Fibroblast of skin of left biceps (primary cell): ENCODE measurements around the gene NSG2.

Source experiments
- DNase-seq, 2 experiments: peaks; one replicate each; pipeline ENCODE4 v3.0.0-alpha.2; 2013; ENCODE audit warnings: low read depth in 2 of 2

NSG2 gene

DNA sequence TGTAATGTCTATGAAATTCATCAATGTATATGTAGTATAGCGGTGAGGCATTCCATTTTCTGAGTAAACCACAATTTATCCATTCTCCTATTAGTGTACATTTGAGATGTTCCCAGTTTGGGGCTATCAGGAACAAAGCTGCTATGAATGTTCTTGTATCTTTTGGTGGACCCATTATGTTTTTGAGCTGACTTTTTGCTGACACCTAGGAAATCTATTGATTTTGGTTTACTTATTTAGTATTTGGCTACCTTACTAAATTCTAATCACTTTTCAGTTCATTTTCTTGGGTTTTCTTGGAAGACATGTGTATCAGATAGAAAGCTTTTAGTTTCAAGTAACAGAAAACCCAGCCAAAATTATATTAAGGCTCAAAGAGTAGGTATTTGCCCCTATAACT, 13.7 kb downstream of the NSG2 start:
- no peak for DNase-seq

DNA sequence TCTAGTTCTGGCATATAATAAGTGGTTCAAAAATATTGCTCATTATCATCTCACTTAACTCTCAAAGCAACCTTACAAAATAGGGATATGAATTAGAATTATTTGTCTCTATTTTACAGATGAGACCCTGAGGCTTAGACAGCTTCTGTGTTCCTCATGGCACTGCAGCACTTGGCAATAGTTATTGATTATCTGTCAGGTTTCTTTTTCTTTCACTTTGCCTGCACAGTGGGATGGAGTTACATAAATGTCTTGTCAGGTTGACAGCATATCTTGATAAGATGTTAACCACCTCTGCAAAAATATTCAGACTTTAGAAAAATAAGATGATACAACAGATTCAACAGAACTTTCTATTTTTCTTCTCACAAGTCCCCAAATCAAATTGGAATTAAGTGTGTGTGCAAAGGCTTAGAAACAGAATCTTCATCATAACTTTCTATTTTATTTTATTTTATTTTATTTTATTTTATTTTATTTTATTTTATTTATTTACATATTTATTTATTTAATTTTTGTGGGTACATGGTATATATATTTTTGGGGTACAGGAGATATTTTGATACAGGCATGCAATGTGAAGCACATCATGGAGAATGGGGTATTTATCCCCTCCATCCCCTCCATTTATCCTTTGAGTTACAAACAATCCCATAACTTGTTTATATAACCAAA, 17.7 kb downstream of the NSG2 start:
- no peak for DNase-seq

DNA sequence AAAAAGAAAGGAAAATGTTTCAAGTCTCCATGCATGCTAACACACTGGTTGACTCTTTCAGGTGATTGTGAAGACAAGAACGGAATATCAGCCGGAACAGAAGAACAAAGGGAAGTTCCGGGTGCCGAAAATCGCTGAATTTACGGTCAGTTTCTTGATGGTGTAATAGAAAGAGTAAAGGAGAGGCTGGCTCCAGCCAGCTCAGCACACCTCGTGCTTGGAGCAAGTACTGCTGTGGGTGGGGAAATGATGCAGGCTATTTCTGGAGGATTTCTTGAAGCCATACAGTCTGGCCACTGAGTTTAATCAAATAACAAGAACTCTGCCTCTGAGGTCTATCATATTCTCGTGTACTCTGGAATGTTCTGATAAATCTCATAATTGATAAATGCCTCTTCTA, 18.7 kb downstream of the NSG2 start:
- no peak for DNase-seq

DNA sequence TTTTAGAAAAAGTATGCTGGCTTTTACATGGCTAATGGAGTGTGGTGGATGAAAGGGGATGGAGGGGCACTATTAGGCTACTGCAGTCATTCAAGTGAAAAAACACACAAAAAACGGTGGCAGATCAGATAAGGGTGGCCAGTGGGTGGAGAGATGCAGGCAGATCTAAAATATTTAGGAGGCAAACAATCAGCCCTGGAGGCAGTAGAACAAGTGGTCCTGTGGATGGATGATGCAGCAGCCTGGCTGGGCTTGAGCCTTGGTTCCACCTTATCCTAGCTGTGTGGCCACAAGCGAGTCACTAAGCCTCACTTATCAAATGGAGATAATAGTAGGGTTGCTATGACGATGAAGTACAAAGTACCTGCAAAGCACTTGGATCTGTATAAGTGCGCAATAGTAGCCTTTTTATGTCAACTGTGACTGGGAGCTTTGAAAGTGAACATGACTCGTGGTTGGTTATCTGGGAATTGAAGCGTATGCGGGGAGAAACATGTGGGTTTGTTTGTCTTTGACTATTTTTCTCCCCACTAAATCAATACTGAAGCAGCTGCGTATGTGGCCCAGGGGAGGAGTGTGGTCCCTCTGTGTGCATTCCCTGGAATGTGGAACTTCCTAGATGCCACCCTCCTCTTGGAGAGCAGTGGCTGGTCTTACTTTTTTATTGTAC, 20.2 kb downstream of the NSG2 start:
- no peak for DNase-seq

DNA sequence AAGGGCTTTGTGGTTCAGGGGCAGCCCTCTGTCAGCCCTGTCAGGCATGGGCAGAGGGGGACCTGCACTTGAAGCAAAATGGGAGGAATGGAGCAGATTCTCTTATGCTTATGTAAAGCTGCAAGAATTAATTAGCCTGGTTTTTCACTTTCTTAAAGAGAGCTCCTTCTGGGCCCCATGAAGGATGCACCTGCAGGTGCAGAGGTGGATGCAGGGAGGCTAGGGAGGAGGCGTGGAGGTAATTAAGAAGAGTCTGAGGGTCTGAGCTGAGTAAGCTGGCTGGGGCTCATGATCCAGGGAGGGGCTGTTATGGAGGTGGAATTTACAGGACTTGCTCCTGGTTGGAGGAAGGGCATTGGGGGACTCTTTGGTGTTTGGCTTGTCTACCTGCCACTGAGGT, 22.0 kb downstream of the NSG2 start:
- no peak for DNase-seq

DNA sequence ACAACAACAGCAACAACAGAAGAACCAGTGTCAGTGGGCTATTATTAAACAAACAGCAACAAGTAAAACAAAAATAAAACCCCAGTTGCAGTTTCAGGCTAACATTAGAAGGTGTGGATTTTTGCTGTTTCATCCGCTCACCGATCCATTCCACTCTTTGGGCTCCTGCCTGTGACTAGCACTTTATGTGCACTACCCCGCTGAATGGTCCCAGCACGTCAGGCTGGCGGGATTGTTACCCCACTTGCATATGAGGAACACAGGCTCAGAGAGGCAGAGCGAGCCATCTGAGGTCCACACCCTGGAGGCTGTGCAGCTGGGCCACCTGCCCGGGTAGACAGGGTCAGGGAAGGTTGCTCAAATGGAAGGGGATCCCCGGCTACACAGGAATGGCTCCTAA, 26.0 kb downstream of the NSG2 start:
- no peak for DNase-seq

DNA sequence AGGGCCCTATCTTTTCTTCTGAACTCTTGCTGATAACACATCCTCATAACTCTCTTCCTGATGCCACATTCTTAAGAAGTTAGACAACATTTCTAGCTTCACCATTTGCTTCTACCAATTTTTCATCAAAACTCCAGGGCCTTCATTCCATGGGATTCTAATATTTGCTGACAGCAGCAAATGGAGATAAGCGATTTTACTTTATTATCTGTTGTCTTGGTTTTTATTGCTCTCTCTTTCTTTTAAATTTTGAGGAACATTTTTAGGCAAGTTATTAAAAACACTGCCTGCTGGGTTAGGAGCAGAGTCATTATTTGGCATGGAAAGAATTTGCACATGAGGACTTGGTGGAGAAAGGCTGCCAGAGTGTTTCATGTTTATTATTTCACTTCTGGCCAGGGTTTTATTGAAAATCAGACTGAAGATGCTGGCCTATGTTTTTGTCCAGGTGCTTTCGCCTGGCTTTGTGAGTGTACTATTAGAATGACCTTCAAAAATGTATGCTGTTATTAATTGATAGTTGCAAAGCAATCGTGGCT, 27.7 kb downstream of the NSG2 start:
- no peak for DNase-seq

DNA sequence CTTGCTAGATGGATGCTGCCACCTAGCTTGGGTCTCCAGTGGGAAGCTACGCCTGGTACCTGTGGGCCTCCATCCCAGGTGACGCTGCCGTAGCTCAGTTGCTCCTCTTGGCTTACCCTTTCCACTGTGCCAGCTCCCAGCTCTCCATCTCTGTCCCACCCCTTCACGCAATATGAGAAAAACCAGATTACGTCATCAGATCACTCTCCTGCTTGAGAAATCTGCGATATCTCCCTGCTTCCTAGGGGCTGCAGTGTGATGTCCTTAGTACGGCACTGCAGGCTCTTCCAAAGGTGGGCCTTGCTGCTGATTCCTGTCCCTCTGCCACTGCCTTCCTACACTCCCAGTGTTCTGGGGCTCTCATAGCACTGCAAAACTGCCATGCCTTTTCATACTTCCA, 28.9 kb downstream of the NSG2 start:
- no peak for DNase-seq

DNA sequence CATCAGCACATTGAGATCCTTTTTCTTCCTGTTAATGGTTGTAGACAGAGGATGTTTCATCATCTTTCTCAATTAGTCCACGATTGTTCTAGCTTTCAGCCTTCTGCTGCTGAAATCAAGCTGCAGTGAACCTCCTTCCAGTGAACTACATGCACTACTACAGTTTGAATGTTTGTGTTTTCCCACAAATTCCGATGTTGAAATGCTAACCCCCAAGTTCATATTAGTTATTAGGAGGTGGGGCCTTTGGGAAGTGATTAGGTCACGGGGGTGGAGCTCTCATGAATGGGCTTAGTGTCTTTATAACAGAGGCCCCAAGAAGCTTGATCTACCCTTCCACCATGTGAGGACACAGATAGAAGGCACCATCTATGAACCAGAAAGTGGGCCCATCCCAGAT, 32.9 kb downstream of the NSG2 start:
- no peak for DNase-seq

DNA sequence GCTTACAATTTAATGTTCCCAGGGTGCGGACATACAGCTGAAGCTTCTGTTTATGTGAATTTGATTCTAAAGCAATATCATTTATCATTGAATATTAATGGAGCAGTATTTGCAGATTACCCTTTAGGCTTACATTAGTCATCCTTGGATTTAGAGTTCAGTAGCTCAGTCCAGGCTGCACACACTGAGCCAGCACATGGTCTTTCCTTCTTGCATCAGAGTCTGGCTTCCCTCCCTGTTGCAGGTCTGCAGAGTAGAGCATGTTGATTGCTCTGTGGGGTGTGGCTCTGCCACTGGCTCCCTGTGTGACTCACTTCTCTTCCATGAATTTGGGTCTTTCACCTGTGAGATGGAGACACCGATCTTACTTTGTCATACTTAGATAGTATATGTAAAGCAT, 36.8 kb downstream of the NSG2 start:
- DNase-seq, result no peak

DNA sequence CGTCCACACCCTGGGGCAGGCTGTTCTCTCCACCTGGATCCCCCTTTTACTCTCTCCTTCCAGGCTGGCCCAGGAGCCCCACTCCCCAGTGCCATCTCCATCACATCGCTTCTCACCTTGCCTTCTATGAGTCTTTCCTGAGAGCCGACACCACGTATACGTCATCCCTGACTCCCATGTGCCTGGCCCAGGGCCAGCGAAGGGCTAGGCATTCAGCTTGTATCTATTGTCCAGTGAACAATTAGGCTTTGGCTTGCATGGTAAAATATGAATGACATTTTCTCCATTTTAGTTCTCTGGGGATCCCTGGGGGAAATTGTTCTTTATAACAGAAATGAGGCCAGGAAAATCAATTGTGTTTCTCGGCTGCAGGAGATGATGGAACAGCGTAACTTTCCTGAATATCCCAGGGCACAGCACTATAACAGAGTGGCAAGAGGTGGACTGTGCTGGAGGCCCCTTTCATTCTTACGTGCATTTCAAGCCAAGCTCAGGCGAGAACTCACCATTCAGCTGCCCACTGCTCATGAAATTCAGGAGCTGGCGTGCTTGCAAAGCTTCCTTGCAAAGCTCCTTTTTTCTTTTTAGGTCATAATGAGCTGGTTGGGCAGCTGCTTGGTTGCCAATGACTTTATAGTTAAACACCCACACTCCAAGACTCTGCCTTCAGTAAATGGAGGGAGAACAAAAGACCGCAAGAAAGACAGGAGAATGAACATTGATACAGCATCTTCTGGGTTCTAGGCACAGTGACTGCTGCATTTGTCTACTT, 37.7 kb downstream of the NSG2 start:
- DNase-seq, result no peak

DNA sequence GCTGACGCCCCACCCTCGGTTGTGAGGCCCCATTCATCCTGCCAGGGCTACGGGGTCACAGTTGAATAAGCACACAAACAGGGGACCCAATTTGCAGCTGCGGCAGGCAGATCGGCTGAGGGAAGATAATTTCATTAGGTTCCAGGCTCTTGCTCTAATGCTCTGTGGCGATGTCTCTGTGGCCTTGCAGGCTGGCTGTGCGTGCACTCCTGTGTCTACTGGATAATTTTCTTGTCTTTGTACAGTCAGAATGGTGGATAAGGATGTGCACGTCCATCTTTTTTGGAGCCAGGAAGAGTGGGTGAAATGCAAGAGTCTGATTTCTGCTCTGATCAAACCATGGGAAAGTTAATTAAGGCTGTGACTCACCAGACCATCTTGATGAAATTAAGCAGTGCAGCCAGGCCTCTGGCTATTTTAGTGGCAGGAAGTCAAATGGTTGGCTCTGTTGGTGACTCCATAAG, 39.2 kb downstream of the NSG2 start:
- no peak for DNase-seq

DNA sequence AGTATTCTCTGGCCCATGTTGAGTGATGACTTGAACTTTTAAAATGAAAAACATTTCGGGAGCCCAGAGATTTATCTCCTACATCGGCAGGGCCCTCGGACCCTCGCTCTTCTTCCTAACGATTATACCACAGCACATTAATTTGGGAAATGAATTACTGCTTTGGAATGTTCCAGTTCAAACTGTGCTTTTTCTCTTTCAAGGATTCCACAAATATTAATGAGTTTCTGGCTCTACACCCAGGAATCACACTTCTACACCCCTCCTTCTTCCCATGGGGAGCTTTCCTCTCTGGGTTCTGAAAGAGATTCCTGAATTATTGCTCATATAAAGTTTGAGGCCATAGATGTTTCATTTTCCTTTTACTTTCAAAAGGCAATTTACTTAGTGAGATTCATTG, 41.2 kb downstream of the NSG2 start:
- DNase-seq, result peak; percentile 25 to 27

DNA sequence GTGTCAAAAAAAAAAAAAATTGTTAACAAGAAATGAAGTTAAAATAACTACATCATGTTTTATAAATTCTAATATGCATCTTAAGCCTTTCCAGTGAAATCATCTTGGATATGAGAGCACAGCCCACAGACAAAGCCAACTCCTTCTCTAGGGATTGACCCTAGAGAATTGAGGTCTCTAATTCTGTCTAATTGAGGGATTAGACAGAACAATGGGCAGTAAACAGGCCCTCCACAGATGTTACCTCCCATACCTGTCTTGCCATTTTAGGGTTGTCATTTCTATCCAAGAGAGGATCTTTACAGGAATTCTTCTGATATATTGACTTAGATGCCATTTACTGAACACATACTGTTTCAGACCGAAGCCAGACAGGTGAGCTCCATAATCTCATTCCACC, 42.3 kb downstream of the NSG2 start:
- DNase-seq, result no peak

DNA sequence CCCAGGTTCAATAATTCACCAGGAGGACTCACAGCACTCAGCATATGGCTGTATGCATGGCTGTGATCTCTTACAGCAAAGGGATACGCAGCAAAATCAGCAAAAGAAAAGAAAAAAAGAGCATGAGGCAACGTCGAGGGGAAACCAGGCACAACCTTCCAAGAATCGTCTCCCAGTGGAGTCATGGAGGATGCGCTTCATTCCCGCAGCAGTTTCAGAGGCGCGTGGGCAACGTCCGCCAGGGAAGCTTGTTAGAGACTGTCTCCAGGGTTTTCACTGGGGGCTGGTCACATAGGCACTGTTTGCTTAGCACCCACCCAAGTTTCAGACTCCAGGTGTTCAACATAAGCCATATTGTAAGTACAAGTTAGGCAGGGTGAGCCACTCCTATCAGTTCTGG, 44.6 kb downstream of the NSG2 start:
- DNase-seq, result no peak

DNA sequence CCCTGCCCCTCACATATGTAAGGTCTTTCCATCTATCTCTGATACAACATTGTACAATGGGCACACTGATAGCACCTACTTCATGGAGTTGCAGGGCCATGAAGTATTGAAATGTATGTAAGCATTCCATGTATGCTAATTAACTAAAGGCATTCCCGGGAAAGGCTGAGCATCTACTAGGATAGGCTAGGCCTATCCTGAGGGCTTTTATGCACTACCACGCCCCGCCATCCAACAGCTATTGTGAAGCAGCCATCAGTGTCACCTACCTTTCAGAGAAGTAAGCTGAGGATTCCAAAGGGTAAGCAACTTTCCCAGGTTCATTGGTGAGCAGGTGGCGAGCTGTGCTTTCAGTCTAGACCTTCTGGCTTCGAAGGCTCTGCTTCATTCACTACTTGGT, 47.6 kb downstream of the NSG2 start:
- DNase-seq, result no peak

DNA sequence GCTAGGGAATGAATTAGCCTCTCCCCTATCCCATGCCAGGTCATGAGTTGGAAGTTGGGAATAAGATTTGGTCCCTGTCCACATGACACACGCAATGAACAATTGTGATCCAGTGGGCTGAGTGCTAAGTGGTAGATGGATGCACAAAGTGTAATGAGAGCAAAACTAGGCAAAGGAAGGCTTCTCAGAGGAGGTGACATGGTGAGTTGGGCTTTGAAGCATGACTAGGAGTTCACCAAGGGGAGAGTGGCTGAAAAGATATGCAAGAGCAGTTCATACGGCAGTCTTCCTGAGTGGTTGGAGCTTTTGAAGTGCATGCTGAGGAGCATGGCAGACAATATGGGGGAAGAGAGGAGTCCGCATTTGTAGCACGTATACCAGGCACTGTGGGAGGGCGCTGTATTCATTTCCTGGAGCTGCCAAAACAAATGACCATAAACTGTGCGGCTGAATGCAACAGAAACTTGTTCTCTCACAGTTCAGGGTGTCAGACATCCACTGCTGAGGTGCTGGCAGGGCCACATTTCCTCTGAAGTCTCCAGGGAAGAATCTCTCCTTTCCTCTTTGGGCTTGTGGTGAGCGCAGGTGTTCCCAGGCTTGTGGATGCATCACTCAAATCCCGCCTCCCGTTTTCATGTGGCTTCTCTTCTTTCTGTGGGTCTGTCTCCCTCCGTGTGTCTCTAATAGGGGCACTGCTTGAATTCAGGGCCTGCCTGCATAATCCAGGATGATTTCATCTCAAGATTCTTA, 49.5 kb downstream of the NSG2 start:
- DNase-seq, result no peak

DNA sequence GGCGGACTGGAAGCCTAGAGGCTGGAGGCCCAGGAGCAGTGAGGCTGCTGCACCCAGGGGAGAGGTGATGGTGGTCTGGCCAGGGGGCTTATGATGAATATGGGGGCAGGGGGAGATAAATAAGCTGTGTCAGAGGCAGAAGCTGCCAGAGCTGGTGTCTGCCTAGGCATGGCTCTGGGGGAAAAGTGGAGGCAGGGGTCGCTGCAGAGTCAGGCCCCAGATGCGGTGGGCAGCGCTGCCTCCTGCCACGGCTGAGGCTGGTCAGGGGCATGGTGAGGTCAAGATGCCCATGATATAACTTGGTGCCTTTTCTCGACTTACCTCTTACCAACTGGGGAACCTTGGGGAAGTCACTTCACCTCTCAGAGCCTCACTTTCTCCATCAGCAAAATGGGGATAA, 51.1 kb downstream of the NSG2 start:
- DNase-seq, result no peak

DNA sequence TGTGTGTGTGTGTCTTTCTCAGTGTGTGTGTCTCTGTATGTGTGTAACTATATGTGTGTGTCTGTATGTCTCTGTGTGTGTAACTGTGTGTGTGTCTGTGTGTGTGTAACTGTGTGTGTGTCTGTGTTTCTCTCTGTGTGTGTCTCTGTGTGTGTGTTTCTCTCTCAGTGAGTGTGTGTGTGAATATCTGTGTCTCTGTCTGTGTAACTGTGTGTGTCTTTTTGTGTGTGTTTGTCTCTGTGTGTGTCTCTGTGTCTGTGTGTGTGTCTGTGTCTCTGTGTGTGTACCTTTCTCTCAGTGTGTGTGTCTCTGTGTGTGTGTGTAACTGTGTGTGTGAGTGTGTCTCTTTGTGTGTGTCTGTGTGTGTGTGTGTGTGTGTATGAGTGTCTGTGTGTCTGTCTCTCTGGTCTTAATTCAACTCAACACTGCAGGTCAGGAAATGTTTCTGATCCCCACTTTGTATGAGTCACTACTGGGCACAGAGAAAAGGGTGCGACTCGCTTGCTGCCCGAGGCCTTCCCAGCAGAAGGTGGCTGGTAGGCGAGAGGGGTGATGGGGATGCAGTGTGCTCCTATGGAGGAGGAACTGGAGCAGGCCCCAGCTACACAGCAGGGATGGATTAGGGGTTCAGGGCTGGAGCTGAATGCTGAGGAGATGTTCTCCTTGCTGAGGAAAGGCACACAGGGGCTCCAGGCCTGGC, 52.1 kb downstream of the NSG2 start:
- DNase-seq, result no peak

DNA sequence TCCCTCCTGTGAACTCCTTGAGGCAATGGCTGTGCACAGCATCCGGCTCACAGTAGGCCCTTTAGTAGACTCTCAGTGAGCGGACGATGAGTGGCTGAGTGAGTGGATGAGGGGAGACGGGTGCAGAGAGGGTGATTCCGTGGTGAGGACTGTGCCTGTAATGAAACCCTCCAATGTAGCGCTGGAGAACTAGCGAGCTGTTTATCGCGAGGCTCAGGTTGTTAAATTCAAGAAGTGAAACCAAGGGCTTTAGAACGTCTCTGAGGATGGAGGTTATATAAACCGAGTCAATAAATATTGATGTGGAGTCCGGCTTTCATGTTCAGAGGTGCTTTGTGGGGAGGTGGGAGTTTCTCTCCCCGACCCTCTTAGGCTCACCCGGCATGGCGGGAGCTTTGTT, 53.2 kb downstream of the NSG2 start:
- no peak for DNase-seq

DNA sequence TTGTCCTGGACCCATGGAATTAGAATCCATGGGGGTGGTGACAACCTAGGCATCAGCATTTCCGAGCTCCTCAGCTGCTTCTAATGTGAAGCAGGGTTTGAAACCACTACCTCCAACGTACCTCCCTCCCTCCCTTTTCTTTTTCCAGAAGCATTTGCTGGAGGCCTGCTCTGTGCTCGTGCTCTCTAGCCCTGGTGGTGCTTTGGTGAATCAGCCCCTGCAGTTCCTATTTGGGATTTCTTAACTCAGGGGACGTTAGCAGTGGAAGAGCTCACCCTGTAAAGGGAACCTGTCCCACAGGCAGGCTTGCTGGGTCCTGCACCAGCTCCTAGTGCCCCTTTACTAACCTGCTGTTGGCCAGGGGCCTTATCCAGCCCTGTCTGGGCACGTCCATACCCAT, 55.0 kb downstream of the NSG2 start:
- no peak for DNase-seq
